ENCODE measurements around the gene NACC2.

The NACC2 gene

GRCh38 chr9:135990468-135991429 is 104.3 kb downstream of the NACC2 start:
- in situ Hi-C loops (cut with MboI; ENCODE audit: low pct_unique_long_range_greater_than_20kb, low sequenced_read_pairs, unreplicated experiment) = no loop called here
- DNase-seq (ENCODE audit: low spot score) = peak; percentile 78
- no peak for TF ChIP-seq CTCF (IDR thresholded peaks at IDR 0.05; ENCODE audit: extremely low read depth, insufficient read depth, missing control alignments)

DNA sequence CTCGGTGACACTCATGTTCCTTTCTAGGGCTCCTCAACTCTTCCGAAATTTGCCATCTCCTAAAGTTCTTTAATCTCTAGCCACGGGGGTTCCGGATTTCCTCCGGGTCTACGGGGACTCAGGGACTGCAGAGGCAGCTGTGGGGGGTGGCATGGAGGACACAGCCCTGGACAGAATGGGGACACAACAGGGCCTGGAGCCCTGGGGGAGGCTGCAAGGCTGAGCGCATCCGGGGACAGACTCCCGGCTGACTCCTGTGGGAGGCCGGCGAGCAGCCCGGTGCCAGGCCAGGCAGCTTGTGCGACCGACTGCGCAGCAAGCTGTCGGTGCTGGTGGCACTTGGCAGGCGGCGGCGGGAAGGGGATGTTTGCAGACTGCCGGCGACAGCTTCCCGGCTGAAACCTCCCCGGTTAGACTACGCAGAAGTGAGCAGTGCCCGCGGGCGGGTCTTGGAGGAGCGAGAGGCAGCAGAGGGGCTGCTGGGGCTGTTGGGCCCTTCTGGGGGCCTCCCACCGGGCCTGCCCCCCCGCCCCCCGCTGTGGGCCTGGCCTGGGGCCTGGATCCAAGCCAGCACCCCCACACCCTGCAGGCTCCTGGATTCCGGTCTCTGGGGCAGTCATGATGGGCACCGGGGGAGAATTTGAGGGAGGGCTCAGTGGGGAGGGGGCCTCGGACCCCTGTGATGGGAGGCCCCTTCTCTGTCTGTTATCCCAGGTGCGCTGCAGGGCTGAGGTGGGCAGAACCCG is 105.2 kb downstream of the NACC2 start:
- no peak for DNase-seq (ENCODE audit: low spot score)
- TF ChIP-seq CTCF (IDR thresholded peaks at IDR 0.05; ENCODE audit: extremely low read depth, insufficient read depth, missing control alignments) = no peak
- in situ Hi-C loops (cut with MboI; ENCODE audit: low pct_unique_long_range_greater_than_20kb, low sequenced_read_pairs, unreplicated experiment) = no loop called here

GRCh38 chr9:135989157-135989556 is 105.9 kb downstream of the NACC2 start:
- in situ Hi-C loops (cut with MboI; ENCODE audit: low pct_unique_long_range_greater_than_20kb, low sequenced_read_pairs, unreplicated experiment) = no loop called here

GRCh38 chr9:135988493-135988892 is 106.6 kb downstream of the NACC2 start:
- no peak for DNase-seq (ENCODE audit: low spot score)
- no peak for TF ChIP-seq CTCF (IDR thresholded peaks at IDR 0.05; ENCODE audit: extremely low read depth, insufficient read depth, missing control alignments)
- in situ Hi-C loops (cut with MboI; ENCODE audit: low pct_unique_long_range_greater_than_20kb, low sequenced_read_pairs, unreplicated experiment) = no loop called here

More at GRCh38 chr9:135989157-135989556, 105.9 kb downstream of the NACC2 start:
- TF ChIP-seq CTCF (IDR thresholded peaks at IDR 0.05; ENCODE audit: extremely low read depth, insufficient read depth, missing control alignments) = no peak
- no peak for DNase-seq (ENCODE audit: low spot score)

GRCh38 chr9:135987838-135988404 is 107.2 kb downstream of the NACC2 start:
- DNase-seq (ENCODE audit: low spot score) = no peak
- TF ChIP-seq CTCF (IDR thresholded peaks at IDR 0.05; ENCODE audit: extremely low read depth, insufficient read depth, missing control alignments) = no peak
- in situ Hi-C loops (cut with MboI; ENCODE audit: low pct_unique_long_range_greater_than_20kb, low sequenced_read_pairs, unreplicated experiment) = no loop called here

DNA sequence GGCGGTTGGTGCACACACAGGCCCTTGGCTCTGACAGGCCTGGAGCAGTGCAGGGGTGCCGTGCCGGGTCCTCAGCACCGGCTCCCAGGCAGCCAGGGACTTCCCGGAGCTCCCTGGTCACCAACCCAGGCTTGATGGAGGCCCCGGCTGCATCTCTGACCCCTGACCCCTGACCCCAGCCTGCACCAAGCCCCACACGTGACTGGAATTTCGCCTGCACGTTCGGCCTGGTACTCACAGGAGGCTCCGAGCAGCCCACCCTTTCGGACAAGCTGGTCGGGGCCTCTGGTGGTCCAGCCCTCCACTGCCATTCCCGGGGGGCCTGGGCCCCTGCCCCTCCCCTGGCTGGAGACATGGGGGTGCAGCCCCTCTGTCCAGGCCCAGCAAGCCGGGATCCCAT is 108.5 kb downstream of the NACC2 start:
- TF ChIP-seq CTCF (IDR thresholded peaks at IDR 0.05; ENCODE audit: extremely low read depth, insufficient read depth, missing control alignments) = no peak
- in situ Hi-C loops (cut with MboI; ENCODE audit: low pct_unique_long_range_greater_than_20kb, low sequenced_read_pairs, unreplicated experiment) = no loop called here

More for the DNA sequence above, 108.5 kb downstream of the NACC2 start:
- DNase-seq (ENCODE audit: low spot score) = no peak

Measured in GM13977 (cell line).